Fibroblast of lung (primary cell): ENCODE measurements around the gene SCARF1.

ENCODE experiments used
- EZH2 ChIP-seq: IDR thresholded peaks from 2 replicates; pipeline ENCODE4 v1.5.1; 2012; ENCODE audit warnings: low read length, control low read depth, mild to moderate bottlenecking; ENCODE audit errors: missing control alignments
- TF ChIP-seq, protein P1 (sequence below), 2 donors: IDR thresholded peaks in 1 of 2; conservative IDR thresholded peaks in 1 of 2; 1 replicate in 1 of 2; 2 replicates in 1 of 2; pipeline ENCODE4 v1.5.1; 2011 to 2012; ENCODE audit warnings: low read length in 2 of 2, control low read depth in 1 of 2, inconsistent platforms in 1 of 2, low read depth in 1 of 2, mild to moderate bottlenecking in 1 of 2

DNA sequence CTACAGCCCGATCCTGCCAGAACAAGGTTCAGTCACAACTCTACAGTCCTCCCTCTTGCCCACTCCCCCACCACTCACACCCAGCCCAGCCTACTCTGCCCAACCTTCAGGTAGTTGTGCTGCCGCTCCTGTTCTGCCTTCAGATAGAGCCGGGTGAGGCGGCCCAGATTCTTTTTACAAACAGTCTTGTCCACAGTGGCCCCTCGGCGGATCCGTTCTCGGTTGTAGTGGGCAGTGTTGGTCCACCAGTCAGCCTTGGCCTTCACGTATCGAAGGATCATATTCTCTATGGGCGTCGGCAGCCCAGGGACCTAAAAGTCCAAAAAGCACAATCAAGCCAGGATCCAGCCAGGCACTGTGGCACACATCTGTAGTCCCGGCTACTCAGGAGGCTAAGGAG is 30.9 kb upstream of the SCARF1 start:
- TF ChIP-seq, protein P1, sequence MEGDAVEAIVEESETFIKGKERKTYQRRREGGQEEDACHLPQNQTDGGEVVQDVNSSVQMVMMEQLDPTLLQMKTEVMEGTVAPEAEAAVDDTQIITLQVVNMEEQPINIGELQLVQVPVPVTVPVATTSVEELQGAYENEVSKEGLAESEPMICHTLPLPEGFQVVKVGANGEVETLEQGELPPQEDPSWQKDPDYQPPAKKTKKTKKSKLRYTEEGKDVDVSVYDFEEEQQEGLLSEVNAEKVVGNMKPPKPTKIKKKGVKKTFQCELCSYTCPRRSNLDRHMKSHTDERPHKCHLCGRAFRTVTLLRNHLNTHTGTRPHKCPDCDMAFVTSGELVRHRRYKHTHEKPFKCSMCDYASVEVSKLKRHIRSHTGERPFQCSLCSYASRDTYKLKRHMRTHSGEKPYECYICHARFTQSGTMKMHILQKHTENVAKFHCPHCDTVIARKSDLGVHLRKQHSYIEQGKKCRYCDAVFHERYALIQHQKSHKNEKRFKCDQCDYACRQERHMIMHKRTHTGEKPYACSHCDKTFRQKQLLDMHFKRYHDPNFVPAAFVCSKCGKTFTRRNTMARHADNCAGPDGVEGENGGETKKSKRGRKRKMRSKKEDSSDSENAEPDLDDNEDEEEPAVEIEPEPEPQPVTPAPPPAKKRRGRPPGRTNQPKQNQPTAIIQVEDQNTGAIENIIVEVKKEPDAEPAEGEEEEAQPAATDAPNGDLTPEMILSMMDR (conservative IDR thresholded peaks at IDR 0.05 in 1 of 2, IDR thresholded peaks at IDR 0.05 in 1 of 2; ENCODE audit: low read depth in 1 of 2, low read length in 2 of 2): no peak
- TF ChIP-seq EZH2: no peak
